Activated CD4-positive, alpha-beta T cell treated with anti-CD3 and anti-CD28 coated beads, Interleukin-2, amount 50 U/mL, for 24 hours (primary cell): ENCODE results near the gene GHRH.

Experiments
- DNase-seq, 2 donors: peaks; one replicate each; pipeline ENCODE4 v3.0.0-alpha.2; 2020; ENCODE audit warnings: low read depth in 1 of 2, low spot score in 1 of 2

Gene GHRH

GRCh38 chr20:37291724-37292126 lies 30.1 kb upstream of the GHRH start:
- DNase-seq, result no peak

GRCh38 chr20:37290158-37290810 lies 28.7 kb upstream of the GHRH start:
- no peak for DNase-seq

- DNase-seq, result no peak
Observed at GRCh38 chr20:37288091-37288490, 26.5 kb upstream of the GHRH start.

- no peak for DNase-seq
Observed at GRCh38 chr20:37285664-37286374, 24.2 kb upstream of the GHRH start.

GRCh38 chr20:37284691-37285161 lies 23.1 kb upstream of the GHRH start:
- no peak for DNase-seq

- DNase-seq, result no peak
Observed at GRCh38 chr20:37283530-37284195, 22.0 kb upstream of the GHRH start.

- no peak for DNase-seq
Observed at GRCh38 chr20:37282556-37282955, 20.9 kb upstream of the GHRH start.

- DNase-seq, result no peak
Observed at GRCh38 chr20:37280403-37280802, 18.8 kb upstream of the GHRH start.

- DNase-seq, result no peak
Observed at GRCh38 chr20:37279820-37280219, 18.2 kb upstream of the GHRH start.

- DNase-seq, result no peak
Observed at GRCh38 chr20:37278966-37279590, 17.5 kb upstream of the GHRH start.

- no peak for DNase-seq
Observed at GRCh38 chr20:37277253-37277593, 15.6 kb upstream of the GHRH start.

GRCh38 chr20:37276494-37277252 lies 15.1 kb upstream of the GHRH start:
- no peak for DNase-seq

GRCh38 chr20:37274851-37275524 lies 13.4 kb upstream of the GHRH start:
- DNase-seq, result no peak

GRCh38 chr20:37273988-37274387 lies 12.4 kb upstream of the GHRH start:
- DNase-seq, result no peak

- DNase-seq, result no peak
Observed at GRCh38 chr20:37271421-37271768, 9.8 kb upstream of the GHRH start.

GRCh38 chr20:37270576-37271420 lies 9.2 kb upstream of the GHRH start:
- no peak for DNase-seq

- no peak for DNase-seq
Observed at GRCh38 chr20:37267667-37268313, 6.2 kb upstream of the GHRH start.

- no peak for DNase-seq
Observed at GRCh38 chr20:37266940-37267666, 5.5 kb upstream of the GHRH start.

GRCh38 chr20:37265152-37265551 lies 3.5 kb upstream of the GHRH start:
- DNase-seq, result no peak
